WTC11 (cell line): Measurements from ENCODE around the gene NAV3.

ENCODE experiments used
- CREB1 ChIP-seq: sonication (generic); formaldehyde crosslinking; IDR thresholded peaks from 2 replicates; pipeline ENCODE4 v1.8.0; 2023; ENCODE audit warnings: mild to moderate bottlenecking, missing genetic modification reagents
- KAT7 ChIP-seq: sonication (generic); formaldehyde crosslinking; IDR thresholded peaks from 2 replicates; pipeline ENCODE4 v1.8.1; 2023; ENCODE audit warnings: missing genetic modification reagents, mild to moderate bottlenecking, borderline replicate concordance
- NFYB ChIP-seq: sonication (generic); formaldehyde crosslinking; conservative IDR thresholded peaks from 2 replicates; pipeline ENCODE4 v1.8.0; 2022; ENCODE audit warnings: low read depth, missing genetic modification reagents
- NR1H2 ChIP-seq: sonication (generic); formaldehyde crosslinking; IDR thresholded peaks from 2 replicates; pipeline ENCODE4 v1.9.0; 2021; ENCODE audit warnings: mild to moderate bottlenecking, moderate library complexity, missing genetic modification reagents
- NR2C2 ChIP-seq: sonication (generic); formaldehyde crosslinking; IDR thresholded peaks from 2 replicates; pipeline ENCODE4 v1.8.0; 2022; ENCODE audit warnings: mild to moderate bottlenecking, missing genetic modification reagents
- NR3C1 ChIP-seq: sonication (generic); formaldehyde crosslinking; conservative IDR thresholded peaks from 2 replicates; pipeline ENCODE4 v1.8.1; 2023; ENCODE audit warnings: low read depth, mild to moderate bottlenecking, missing genetic modification reagents
- OVOL2 ChIP-seq: fragments of 250-450 bp; sonication (Bioruptor Pico); IDR thresholded peaks from 2 replicates; pipeline ENCODE4 v1.9.0; 2021; ENCODE audit warnings: mild to moderate bottlenecking, borderline replicate concordance
- TEAD4 ChIP-seq: sonication (generic); formaldehyde crosslinking; IDR thresholded peaks from 2 replicates; pipeline ENCODE4 v1.8.0; 2022; ENCODE audit warnings: mild to moderate bottlenecking, missing genetic modification reagents
- TF ChIP-seq, protein P1 (sequence below): fragments of 200-600 bp; IDR thresholded peaks from 2 replicates; pipeline ENCODE4 v1.8.0; 2022; ENCODE audit warnings: antibody characterized with exemption
- TF ChIP-seq, protein P2 (sequence below): sonication (generic); formaldehyde crosslinking; conservative IDR thresholded peaks from 2 replicates; pipeline ENCODE4 v1.8.1; 2022; ENCODE audit warnings: mild to moderate bottlenecking, missing genetic modification reagents
- TF ChIP-seq, protein P3 (sequence below): fragments of 250-450 bp; sonication (Bioruptor Pico); conservative IDR thresholded peaks from 2 replicates; pipeline ENCODE4 v1.9.0; 2021; ENCODE audit warnings: mild to moderate bottlenecking
- TF ChIP-seq, protein P4 (sequence below): sonication (generic); formaldehyde crosslinking; IDR thresholded peaks from 2 replicates; pipeline ENCODE4 v1.8.1; 2022; ENCODE audit warnings: low read depth, missing genetic modification reagents, borderline replicate concordance

DNA sequence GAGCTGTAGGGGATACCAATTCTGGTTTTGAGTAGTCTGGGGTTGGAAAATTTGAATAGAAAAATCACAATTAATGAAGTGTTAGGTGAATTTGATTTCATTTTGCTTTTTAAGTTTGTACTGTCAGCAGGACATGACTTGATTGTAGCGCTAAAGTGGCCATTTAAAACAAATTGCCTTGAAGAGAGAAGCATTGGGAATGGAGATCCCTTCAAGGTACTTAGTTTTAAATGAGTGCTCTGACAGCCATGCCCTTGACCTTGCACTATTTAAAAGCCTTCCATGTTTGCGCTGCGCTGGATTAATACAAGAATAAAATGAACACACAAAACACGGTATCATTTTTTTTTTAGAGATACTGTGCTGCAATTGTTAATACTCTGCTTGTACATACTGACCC lies 345.9 kb downstream of the NAV3 start:
- TF ChIP-seq, protein P1, sequence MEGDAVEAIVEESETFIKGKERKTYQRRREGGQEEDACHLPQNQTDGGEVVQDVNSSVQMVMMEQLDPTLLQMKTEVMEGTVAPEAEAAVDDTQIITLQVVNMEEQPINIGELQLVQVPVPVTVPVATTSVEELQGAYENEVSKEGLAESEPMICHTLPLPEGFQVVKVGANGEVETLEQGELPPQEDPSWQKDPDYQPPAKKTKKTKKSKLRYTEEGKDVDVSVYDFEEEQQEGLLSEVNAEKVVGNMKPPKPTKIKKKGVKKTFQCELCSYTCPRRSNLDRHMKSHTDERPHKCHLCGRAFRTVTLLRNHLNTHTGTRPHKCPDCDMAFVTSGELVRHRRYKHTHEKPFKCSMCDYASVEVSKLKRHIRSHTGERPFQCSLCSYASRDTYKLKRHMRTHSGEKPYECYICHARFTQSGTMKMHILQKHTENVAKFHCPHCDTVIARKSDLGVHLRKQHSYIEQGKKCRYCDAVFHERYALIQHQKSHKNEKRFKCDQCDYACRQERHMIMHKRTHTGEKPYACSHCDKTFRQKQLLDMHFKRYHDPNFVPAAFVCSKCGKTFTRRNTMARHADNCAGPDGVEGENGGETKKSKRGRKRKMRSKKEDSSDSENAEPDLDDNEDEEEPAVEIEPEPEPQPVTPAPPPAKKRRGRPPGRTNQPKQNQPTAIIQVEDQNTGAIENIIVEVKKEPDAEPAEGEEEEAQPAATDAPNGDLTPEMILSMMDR, result no peak
- TF ChIP-seq NFYB (no peak), NR3C1 (CRISPR knock-in tag) (no peak), NR1H2 (no peak), OVOL2 (CRISPR knock-in tag) (no peak), KAT7 (no peak), CREB1 (no peak), TEAD4 (no peak), NR2C2 (CRISPR knock-in tag) (no peak)
- TF ChIP-seq, protein P2, sequence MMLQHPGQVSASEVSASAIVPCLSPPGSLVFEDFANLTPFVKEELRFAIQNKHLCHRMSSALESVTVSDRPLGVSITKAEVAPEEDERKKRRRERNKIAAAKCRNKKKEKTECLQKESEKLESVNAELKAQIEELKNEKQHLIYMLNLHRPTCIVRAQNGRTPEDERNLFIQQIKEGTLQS (CRISPR knock-in tag), result no peak
- TF ChIP-seq, protein P3, sequence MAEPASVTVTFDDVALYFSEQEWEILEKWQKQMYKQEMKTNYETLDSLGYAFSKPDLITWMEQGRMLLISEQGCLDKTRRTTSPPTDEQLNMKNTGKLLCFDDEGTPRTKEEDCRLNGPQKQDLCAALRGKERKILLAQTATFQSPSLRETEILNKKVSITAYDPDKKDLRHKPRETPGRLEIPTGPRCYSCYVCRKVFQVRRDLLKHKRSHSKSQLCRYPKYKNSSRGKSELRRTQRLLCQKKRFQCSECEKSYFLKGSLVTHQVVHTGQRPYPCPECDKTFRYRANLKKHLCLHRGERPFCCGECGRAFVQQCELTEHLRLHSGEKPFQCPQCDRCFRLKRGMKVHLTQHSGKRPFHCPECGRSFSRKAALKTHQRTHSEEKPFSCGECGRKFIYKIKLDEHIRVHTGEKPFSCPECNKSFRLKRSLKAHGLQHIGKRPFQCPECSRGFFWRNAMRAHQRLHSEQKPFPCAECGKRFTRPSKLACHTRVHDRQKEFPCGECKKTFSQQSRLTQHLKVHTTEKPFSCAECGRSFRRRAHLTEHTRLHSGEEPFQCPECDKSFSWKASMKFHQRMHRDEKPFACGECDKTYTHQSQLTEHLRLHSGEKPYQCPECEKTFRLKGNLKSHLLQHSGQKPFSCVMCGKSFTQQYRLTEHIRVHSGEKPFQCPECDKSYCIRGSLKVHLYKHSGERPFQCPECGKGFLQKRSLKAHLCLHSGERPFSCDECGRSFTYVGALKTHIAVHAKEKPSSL (CRISPR knock-in tag), result no peak
- TF ChIP-seq, protein P4, sequence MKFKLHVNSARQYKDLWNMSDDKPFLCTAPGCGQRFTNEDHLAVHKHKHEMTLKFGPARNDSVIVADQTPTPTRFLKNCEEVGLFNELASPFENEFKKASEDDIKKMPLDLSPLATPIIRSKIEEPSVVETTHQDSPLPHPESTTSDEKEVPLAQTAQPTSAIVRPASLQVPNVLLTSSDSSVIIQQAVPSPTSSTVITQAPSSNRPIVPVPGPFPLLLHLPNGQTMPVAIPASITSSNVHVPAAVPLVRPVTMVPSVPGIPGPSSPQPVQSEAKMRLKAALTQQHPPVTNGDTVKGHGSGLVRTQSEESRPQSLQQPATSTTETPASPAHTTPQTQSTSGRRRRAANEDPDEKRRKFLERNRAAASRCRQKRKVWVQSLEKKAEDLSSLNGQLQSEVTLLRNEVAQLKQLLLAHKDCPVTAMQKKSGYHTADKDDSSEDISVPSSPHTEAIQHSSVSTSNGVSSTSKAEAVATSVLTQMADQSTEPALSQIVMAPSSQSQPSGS (CRISPR knock-in tag), result no peak
